Neuronal stem cell (in vitro differentiated cells): ENCODE results near the gene NOVA1.
A peak's percentile ranks its signal among the peaks of the same experiment; 100 is the strongest.

Source experiments
- DNase-seq: peaks from one replicate; pipeline ENCODE4 v3.0.0-alpha.2; 2013; ENCODE audit warnings: low spot score
- H2AFZ ChIP-seq: one replicate; pipeline ENCODE4 v1.6.1; 2013; ENCODE audit warnings: mild to moderate bottlenecking, low read length, inconsistent platforms
- H2AK5ac ChIP-seq: 2 replicates; pipeline ENCODE4 v1.6.1; 2013; ENCODE audit warnings: low read depth, mild to moderate bottlenecking, inconsistent platforms, low read length, moderate library complexity, mixed read lengths
- H2BK120ac ChIP-seq: 2 replicates; pipeline ENCODE4 v1.6.1; 2013; ENCODE audit warnings: low read depth, mild to moderate bottlenecking, inconsistent platforms, low read length, moderate library complexity, mixed read lengths
- H2BK12ac ChIP-seq: one replicate; pipeline ENCODE4 v1.6.1; 2013; ENCODE audit warnings: low read length, inconsistent platforms
- H2BK15ac ChIP-seq: 2 replicates; pipeline ENCODE4 v1.6.1; 2013; ENCODE audit warnings: mild to moderate bottlenecking, low read length, inconsistent platforms, mixed read lengths
- H2BK5ac ChIP-seq: one replicate; pipeline ENCODE4 v1.6.1; 2013; ENCODE audit warnings: inconsistent platforms, mild to moderate bottlenecking, low read length, moderate library complexity
- H3K14ac ChIP-seq: one replicate; pipeline ENCODE4 v1.6.1; 2013; ENCODE audit warnings: low read length, inconsistent platforms
- H3K18ac ChIP-seq: 2 replicates; pipeline ENCODE4 v1.6.1; 2013; ENCODE audit warnings: low read length, inconsistent platforms
- H3K23ac ChIP-seq: 2 replicates; pipeline ENCODE4 v1.6.1; 2013; ENCODE audit warnings: low read depth, mild to moderate bottlenecking, mixed read lengths, low read length, inconsistent platforms; ENCODE audit not compliant: poor library complexity
- H3K27ac ChIP-seq: replicated peaks from 3 replicates; pipeline ENCODE4 v1.5.1; 2013; ENCODE audit warnings: low read length, inconsistent platforms
- H3K27me3 ChIP-seq, 3 experiments: 2 replicates each; pipeline ENCODE4 v1.6.1; 2013; ENCODE audit warnings: low read length in 3 of 3, mild to moderate bottlenecking in 2 of 3, inconsistent platforms in 1 of 3, low read depth in 1 of 3, mixed read lengths in 1 of 3, moderate library complexity in 1 of 3; ENCODE audit not compliant: control insufficient read depth in 3 of 3, insufficient read depth in 3 of 3
- H3K36me3 ChIP-seq, 2 donors: replicated peaks in 1 of 2; 2 replicates each; pipeline ENCODE4 v1.6.1; 2013; ENCODE audit warnings: low read length in 2 of 2; ENCODE audit not compliant: control insufficient read depth in 2 of 2, insufficient read depth in 2 of 2
- H3K4ac ChIP-seq: 2 replicates; pipeline ENCODE4 v1.6.1; 2013; ENCODE audit warnings: inconsistent platforms, mild to moderate bottlenecking, low read length, moderate library complexity
- H3K4me1 ChIP-seq, 2 donors: 1 replicate in 1 of 2; 2 replicates in 1 of 2; pipeline ENCODE4 v1.6.1; 2013; ENCODE audit warnings: low read length in 2 of 2, low read depth in 1 of 2; ENCODE audit not compliant: control insufficient read depth in 2 of 2, insufficient read depth in 1 of 2
- H3K4me2 ChIP-seq: one replicate; pipeline ENCODE4 v1.6.1; 2013; ENCODE audit warnings: mild to moderate bottlenecking, low read length, inconsistent platforms; ENCODE audit not compliant: insufficient read depth, poor library complexity, severe bottlenecking
- H3K4me3 ChIP-seq, 2 donors: 2 replicates each; pipeline ENCODE4 v1.5.1; 2013; ENCODE audit warnings: low read length in 2 of 2, mild to moderate bottlenecking in 2 of 2, inconsistent platforms in 1 of 2, moderate library complexity in 1 of 2
- H3K79me1 ChIP-seq: one replicate; pipeline ENCODE4 v1.6.1; 2013; ENCODE audit warnings: low read depth, mild to moderate bottlenecking, inconsistent platforms, low read length, moderate library complexity
- H3K9ac ChIP-seq: one replicate; pipeline ENCODE4 v1.6.1; 2013; ENCODE audit warnings: mild to moderate bottlenecking, low read depth, low read length, inconsistent platforms; ENCODE audit not compliant: poor library complexity
- H3K9me3 ChIP-seq, 2 donors: replicated peaks in 1 of 2; 2 replicates each; pipeline versions ENCODE3 to v1.6.1; 2013; ENCODE audit warnings: low read length in 2 of 2, mild to moderate bottlenecking in 2 of 2, inconsistent platforms in 1 of 2, low read depth in 1 of 2, mixed read lengths in 1 of 2, moderate library complexity in 1 of 2; ENCODE audit not compliant: control insufficient read depth in 2 of 2, insufficient read depth in 1 of 2
- H4K8ac ChIP-seq: one replicate; pipeline ENCODE4 v1.6.1; 2013; ENCODE audit warnings: low read depth, mild to moderate bottlenecking, inconsistent platforms, low read length, moderate library complexity
- H4K91ac ChIP-seq: one replicate; pipeline ENCODE4 v1.6.1; 2013; ENCODE audit warnings: low read length, low read depth, mild to moderate bottlenecking, inconsistent platforms; ENCODE audit not compliant: poor library complexity
- WGBS, 2 donors: extraction: QIAGEN DNeasy Blood & Tissue Kit; methylation state at CpG; one replicate each; pipeline ENCODE4 v1.1.7; 2013; ENCODE audit warnings: missing lambda C conversion rate in 2 of 2, mixed read lengths in 1 of 2; ENCODE audit not compliant: insufficient read length in 2 of 2, insufficient replicate concordance in 1 of 2; ENCODE audit errors: extremely low coverage in 2 of 2; 5-methylcytosine and 5-hydroxymethylcytosine counted together

Gene NOVA1

GRCh38 chr14:26444822-26445221 is 153.0 kb downstream of the NOVA1 start:
- H3K4me1 ChIP-seq = peaks cover 0 to 4% of the 10 kb centered on the region in 2 donors
- H2BK5ac ChIP-seq = no peak overlapping the region
- WGBS, 2 donors = no CpG with 5 or more reads among the region's 3 CpGs

GRCh38 chr14:26443654-26444053 is 154.2 kb downstream of the NOVA1 start:
- no CpG with 5 or more reads among the region's 2 CpGs for WGBS, 2 donors
- Histone ChIP-seq H3K23ac (no peak overlapping the region), H2BK120ac (no peak overlapping the region)

More at GRCh38 chr14:26444822-26445221, 153.0 kb downstream of the NOVA1 start:
- H3K36me3 ChIP-seq = peaks cover 0 to 2% of the 10 kb centered on the region in 2 donors
- peak; percentile 55 for DNase-seq
- H2AFZ ChIP-seq = no peak overlapping the region
- no peak overlapping the region for H3K23ac ChIP-seq
- H3K4me3 ChIP-seq = no peak overlapping the region
- H3K9me3 ChIP-seq = no peaks in the 10 kb centered on the region
- no peaks in the 10 kb centered on the region for H3K27me3 ChIP-seq
- H4K8ac ChIP-seq = no peak overlapping the region
- H3K4ac ChIP-seq = no peak overlapping the region
- H3K27ac ChIP-seq = no peak overlapping the region
- no peak overlapping the region for H3K18ac ChIP-seq
- H3K9ac ChIP-seq = no peak overlapping the region
- H3K4me2 ChIP-seq = no peak overlapping the region
- H2BK15ac ChIP-seq = no peak overlapping the region
- H2BK120ac ChIP-seq = no peak overlapping the region
- no peak overlapping the region for H4K91ac ChIP-seq
- no peaks in the 10 kb centered on the region for H3K79me1 ChIP-seq
- H2BK12ac ChIP-seq = no peak overlapping the region
- no peak overlapping the region for H2AK5ac ChIP-seq
- H3K14ac ChIP-seq = no peak overlapping the region

GRCh38 chr14:26429205-26429604 is 168.6 kb downstream of the NOVA1 start:
- H2AFZ ChIP-seq = no peak overlapping the region
- no peak overlapping the region for H4K8ac ChIP-seq
- no peak overlapping the region for H3K4me2 ChIP-seq
- H3K36me3 ChIP-seq = no peaks in the 10 kb centered on the region
- H3K4ac ChIP-seq = no peak overlapping the region
- no peaks in the 10 kb centered on the region for H3K4me1 ChIP-seq
- H3K4me3 ChIP-seq = no peak overlapping the region
- H2BK5ac ChIP-seq = no peak overlapping the region
- H3K27ac ChIP-seq = no peak overlapping the region
- H3K27me3 ChIP-seq = no peaks in the 10 kb centered on the region
- no peaks in the 10 kb centered on the region for H3K79me1 ChIP-seq
- no peak overlapping the region for H2AK5ac ChIP-seq
- H2BK120ac ChIP-seq = no peak overlapping the region
- no peak overlapping the region for H3K14ac ChIP-seq
- H3K23ac ChIP-seq = no peak overlapping the region
- no peak overlapping the region for H4K91ac ChIP-seq
- no peak overlapping the region for H2BK15ac ChIP-seq
- DNase-seq = no peak
- H3K18ac ChIP-seq = no peak overlapping the region
- H3K9ac ChIP-seq = no peak overlapping the region
- no peak overlapping the region for H2BK12ac ChIP-seq
- no peaks in the 10 kb centered on the region for H3K9me3 ChIP-seq

More at GRCh38 chr14:26443654-26444053, 154.2 kb downstream of the NOVA1 start:
- Histone ChIP-seq H3K14ac (no peak overlapping the region), H2AFZ (no peak overlapping the region), H3K4me2 (no peak overlapping the region), H2BK12ac (no peak overlapping the region), H3K9me3 (no peaks in the 10 kb centered on the region), H4K8ac (no peak overlapping the region), H3K27me3 (no peaks in the 10 kb centered on the region), H4K91ac (no peak overlapping the region), H3K79me1 (no peaks in the 10 kb centered on the region), H3K36me3 (peaks cover 0 to 2% of the 10 kb centered on the region in 2 donors), H3K4ac (no peak overlapping the region), H3K27ac (no peak overlapping the region), H3K9ac (no peak overlapping the region), H2AK5ac (no peak overlapping the region), H2BK15ac (no peak overlapping the region), H3K4me3 (no peak overlapping the region), H2BK5ac (no peak overlapping the region), H3K4me1 (peaks cover 0 to 4% of the 10 kb centered on the region in 2 donors), H3K18ac (no peak overlapping the region)
- DNase-seq = no peak

GRCh38 chr14:26427097-26427496 is 170.7 kb downstream of the NOVA1 start:
- WGBS, 2 donors = no CpG with 5 or more reads among the region's 5 CpGs
- H3K4me2 ChIP-seq = no peak overlapping the region
- no peak overlapping the region for H2BK120ac ChIP-seq
- no peaks in the 10 kb centered on the region for H3K27me3 ChIP-seq
- H2AK5ac ChIP-seq = no peak overlapping the region
- no peak overlapping the region for H4K8ac ChIP-seq
- no peak overlapping the region for H3K18ac ChIP-seq
- no peak overlapping the region for H2BK5ac ChIP-seq
- H3K36me3 ChIP-seq = no peaks in the 10 kb centered on the region
- H3K79me1 ChIP-seq = no peaks in the 10 kb centered on the region
- H3K9me3 ChIP-seq = no peaks in the 10 kb centered on the region
- no peak overlapping the region for H2BK12ac ChIP-seq
- H4K91ac ChIP-seq = no peak overlapping the region
- no peak overlapping the region for H2BK15ac ChIP-seq
- H3K4ac ChIP-seq = no peak overlapping the region
- H3K4me1 ChIP-seq = peaks cover 0 to 2% of the 10 kb centered on the region in 2 donors
- no peak overlapping the region for H3K23ac ChIP-seq
- no peak overlapping the region for H3K9ac ChIP-seq
- no peak overlapping the region for H2AFZ ChIP-seq
- H3K4me3 ChIP-seq = no peak overlapping the region
- DNase-seq = no peak
- H3K27ac ChIP-seq = no peak overlapping the region
- no peak overlapping the region for H3K14ac ChIP-seq
